Thymus (tissue), 14 donors: ENCODE data around the gene C1QB. TPM values are rescaled to one million over a fixed set of nuclear protein-coding genes. Genes with fewer than 3 reads are reported as not detected.

Experiments used
- DNase-seq, 9 donors: peaks; one replicate each; pipeline ENCODE4 v3.0.0-alpha.2; 2013; ENCODE audit warnings: low spot score in 9 of 9, low read depth in 6 of 9, missing footprints in 1 of 9
- H3K27ac ChIP-seq, 2 donors: one replicate each; pipeline ENCODE4 v1.5.1; 2013; ENCODE audit warnings: control low read depth in 1 of 2, low read depth in 1 of 2, low read length in 1 of 2, mild to moderate bottlenecking in 1 of 2, moderate library complexity in 1 of 2
- H3K27me3 ChIP-seq, 2 donors: one replicate each; pipeline ENCODE4 v1.5.1; 2013; ENCODE audit warnings: low read length in 1 of 2; ENCODE audit not compliant: control insufficient read depth in 2 of 2, insufficient read depth in 1 of 2
- H3K36me3 ChIP-seq, 2 donors: one replicate each; pipeline ENCODE4 v1.5.1; 2013; ENCODE audit warnings: low read length in 1 of 2, mild to moderate bottlenecking in 1 of 2, moderate library complexity in 1 of 2; ENCODE audit not compliant: control insufficient read depth in 2 of 2, insufficient read depth in 2 of 2
- H3K4me1 ChIP-seq, 2 donors: one replicate each; pipeline ENCODE4 v1.5.1; 2013; ENCODE audit warnings: low read length in 2 of 2; ENCODE audit not compliant: control insufficient read depth in 2 of 2, insufficient read depth in 2 of 2
- H3K4me3 ChIP-seq, 2 donors: one replicate each; pipeline ENCODE4 v1.5.1; 2013; ENCODE audit warnings: low read length in 2 of 2, control low read depth in 1 of 2, mild to moderate bottlenecking in 1 of 2
- H3K9me3 ChIP-seq, 2 donors: one replicate each; pipeline ENCODE4 v1.5.1; 2013; ENCODE audit warnings: low read length in 1 of 2, mild to moderate bottlenecking in 1 of 2; ENCODE audit not compliant: control insufficient read depth in 2 of 2, insufficient read depth in 1 of 2
- WGBS: extraction: QIAGEN DNeasy Blood & Tissue Kit; methylation state at CpG from one replicate; pipeline ENCODE4 v1.1.7; 2013; 5-methylcytosine and 5-hydroxymethylcytosine counted together
- long read RNA-seq, 10 donors: transcript quantifications; one replicate each; lab custom pipeline, GENCODE V29; 2026
- polyA plus RNA-seq: library from polyadenylated mRNA; stranded (reverse); fragments of 200-250 nt; gene quantifications from one replicate; pipeline ENCODE4 v1.2.3, GENCODE V29; 2013
- total RNA-seq: library from RNA; stranded (reverse); fragments of 120-200 nt; gene quantifications from one replicate; pipeline ENCODE4 v1.2.4, GENCODE V29; 2013
- donor health status: healthy.

Gene C1QB, protein sequence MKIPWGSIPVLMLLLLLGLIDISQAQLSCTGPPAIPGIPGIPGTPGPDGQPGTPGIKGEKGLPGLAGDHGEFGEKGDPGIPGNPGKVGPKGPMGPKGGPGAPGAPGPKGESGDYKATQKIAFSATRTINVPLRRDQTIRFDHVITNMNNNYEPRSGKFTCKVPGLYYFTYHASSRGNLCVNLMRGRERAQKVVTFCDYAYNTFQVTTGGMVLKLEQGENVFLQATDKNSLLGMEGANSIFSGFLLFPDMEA
- 118 TPM for total RNA-seq
- polyA plus RNA-seq, result 159 TPM
- long read RNA-seq, donor 1, transcript C1QB-203 (3 exons, 1,254 nt), result major isoform, 5 of 5 reads
- long read RNA-seq, donor 1, partial matches to known transcripts, result 0 of 5 reads
- long read RNA-seq, donor 1, other reads (novel, unspliced or antisense), result 0 of 5 reads
- long read RNA-seq, donor 2, transcript C1QB-203 (3 exons, 1,254 nt), result major isoform, 37 of 47 reads
- long read RNA-seq, donor 2, partial matches to known transcripts, result 10 of 47 reads
- long read RNA-seq, donor 2, other reads (novel, unspliced or antisense), result 0 of 47 reads
- long read RNA-seq, donor 3, transcript C1QB-203 (3 exons, 1,254 nt), result major isoform, 70 of 96 reads
- long read RNA-seq, donor 3, partial matches to known transcripts, result 25 of 96 reads
- long read RNA-seq, donor 3, other reads (novel, unspliced or antisense), result 0 of 96 reads
- long read RNA-seq, donor 4, transcript C1QB-203 (3 exons, 1,254 nt), result major isoform, 48 of 61 reads
- long read RNA-seq, donor 4, partial matches to known transcripts, result 11 of 61 reads
- long read RNA-seq, donor 4, other reads (novel, unspliced or antisense), result 0 of 61 reads
- long read RNA-seq, donor 5, transcript C1QB-203 (3 exons, 1,254 nt), result major isoform, 97 of 142 reads
- long read RNA-seq, donor 5, partial matches to known transcripts, result 44 of 142 reads
- long read RNA-seq, donor 5, other reads (novel, unspliced or antisense), result 0 of 142 reads
- long read RNA-seq, donor 6, transcript C1QB-203 (3 exons, 1,254 nt), result major isoform, 30 of 35 reads
- long read RNA-seq, donor 6, partial matches to known transcripts, result 5 of 35 reads
- long read RNA-seq, donor 6, other reads (novel, unspliced or antisense), result 0 of 35 reads
- long read RNA-seq, donor 7, transcript C1QB-203 (3 exons, 1,254 nt), result major isoform, 36 of 41 reads
- long read RNA-seq, donor 7, partial matches to known transcripts, result 5 of 41 reads
- long read RNA-seq, donor 7, other reads (novel, unspliced or antisense), result 0 of 41 reads
- long read RNA-seq, donor 8, transcript C1QB-203 (3 exons, 1,254 nt), result major isoform, 25 of 25 reads
- long read RNA-seq, donor 8, partial matches to known transcripts, result 0 of 25 reads
- long read RNA-seq, donor 8, other reads (novel, unspliced or antisense), result 0 of 25 reads
- long read RNA-seq, donor 9, transcript C1QB-203 (3 exons, 1,254 nt), result major isoform, 21 of 29 reads
- long read RNA-seq, donor 9, partial matches to known transcripts, result 6 of 29 reads
- long read RNA-seq, donor 9, other reads (novel, unspliced or antisense), result 0 of 29 reads
- long read RNA-seq, donor 10, transcript C1QB-203 (3 exons, 1,254 nt), result major isoform, 37 of 52 reads
- long read RNA-seq, donor 10, partial matches to known transcripts, result 13 of 52 reads
- long read RNA-seq, donor 10, other reads (novel, unspliced or antisense), result 0 of 52 reads

DNA sequence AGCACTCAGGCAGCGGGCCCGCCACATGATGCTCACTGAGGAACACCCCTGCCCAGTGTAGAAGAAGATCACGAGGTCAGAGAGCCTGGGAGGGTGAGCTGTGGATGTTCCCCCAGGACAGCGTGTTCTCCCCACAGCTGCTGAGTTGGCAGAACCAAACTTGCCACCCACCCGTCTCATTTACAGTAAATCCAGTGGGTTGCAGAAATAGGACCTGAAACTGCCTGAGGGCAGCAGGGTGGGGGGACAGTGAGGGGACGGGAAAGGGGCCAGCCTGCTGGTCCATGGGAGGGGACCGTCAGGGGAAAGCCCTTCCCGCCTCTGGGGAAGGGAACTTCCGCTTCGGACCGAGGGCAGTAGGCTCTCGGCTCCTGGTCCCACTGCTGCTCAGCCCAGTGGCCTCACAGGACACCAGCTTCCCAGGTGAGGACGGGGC lies at the start of gene C1QB:
Gene C1QB, plus strand, starts transcription at position 356 of the 436 bp plus-strand sequence. CDS start 6,227 bp downstream, outside the sequence.
- WGBS, result 89% methylated on average over 13 of the region's 13 CpGs
- Histone ChIP-seq H3K4me1 (no peaks in the 10 kb centered on the region), H3K9me3 (no peaks in the 10 kb centered on the region), H3K4me3 (no peak within 1 kb of the TSS), H3K27ac (no peak within 1 kb of the TSS), H3K27me3 (peaks cover 0 to 3% of the 10 kb centered on the region in 2 donors), H3K36me3 (no peaks in the 10 kb centered on the region)
- no peak for DNase-seq

DNA sequence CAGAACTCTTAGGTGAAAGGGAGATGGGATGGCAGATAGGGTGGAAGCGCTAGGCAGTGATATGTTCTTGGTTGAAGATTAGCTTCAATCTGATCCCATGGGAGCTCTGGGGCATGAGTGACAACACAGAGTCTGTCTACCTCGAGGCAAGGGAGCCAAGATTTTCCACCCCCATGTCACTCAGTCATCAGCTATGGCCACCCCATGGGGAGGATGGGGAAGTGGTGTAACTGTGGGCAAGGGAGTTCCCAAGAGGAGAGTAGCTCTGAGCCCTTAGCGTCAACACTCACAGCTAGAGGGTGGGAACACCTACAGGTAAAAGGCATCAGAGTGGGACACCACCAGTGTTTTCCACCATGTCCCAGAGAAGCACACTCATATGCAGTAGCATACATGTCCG lies 46.9 kb upstream of the C1QB start:
- no peak for DNase-seq
- Histone ChIP-seq H3K27me3 (peaks cover 0 to 9% of the 10 kb centered on the region in 2 donors), H3K4me1 (no peaks in the 10 kb centered on the region), H3K4me3 (no peak overlapping the region), H3K27ac (no peak overlapping the region), H3K36me3 (no peaks in the 10 kb centered on the region), H3K9me3 (no peaks in the 10 kb centered on the region)
- WGBS, result 68% methylated on average over 4 of the region's 4 CpGs

DNA sequence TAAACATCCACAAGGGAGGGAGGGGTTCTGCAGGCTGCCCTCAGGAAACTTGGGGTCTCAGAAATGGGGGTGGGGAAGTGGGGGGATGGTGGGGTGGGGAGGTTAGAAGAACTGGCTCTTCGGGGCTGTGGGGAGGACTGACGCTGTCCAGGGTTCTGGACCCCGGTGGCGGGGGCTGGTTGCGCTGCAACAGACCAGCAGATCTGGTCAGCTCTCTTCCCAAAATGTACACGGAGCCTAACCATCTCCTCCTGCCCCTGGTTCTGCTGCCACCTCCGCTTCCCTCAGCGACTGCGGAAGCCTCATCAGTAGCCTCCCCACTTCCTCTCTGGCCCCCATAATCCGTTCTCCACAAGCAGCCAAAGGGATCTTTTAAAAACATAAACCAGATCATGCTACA lies 45.9 kb upstream of the C1QB start:
- WGBS, result 12% methylated on average over 10 of the region's 10 CpGs
- Histone ChIP-seq H3K36me3 (no peaks in the 10 kb centered on the region), H3K27me3 (peaks cover 0 to 9% of the 10 kb centered on the region in 2 donors), H3K9me3 (no peaks in the 10 kb centered on the region), H3K4me1 (no peaks in the 10 kb centered on the region), H3K4me3 (no peak overlapping the region), H3K27ac (no peak overlapping the region)
- no peak for DNase-seq

DNA sequence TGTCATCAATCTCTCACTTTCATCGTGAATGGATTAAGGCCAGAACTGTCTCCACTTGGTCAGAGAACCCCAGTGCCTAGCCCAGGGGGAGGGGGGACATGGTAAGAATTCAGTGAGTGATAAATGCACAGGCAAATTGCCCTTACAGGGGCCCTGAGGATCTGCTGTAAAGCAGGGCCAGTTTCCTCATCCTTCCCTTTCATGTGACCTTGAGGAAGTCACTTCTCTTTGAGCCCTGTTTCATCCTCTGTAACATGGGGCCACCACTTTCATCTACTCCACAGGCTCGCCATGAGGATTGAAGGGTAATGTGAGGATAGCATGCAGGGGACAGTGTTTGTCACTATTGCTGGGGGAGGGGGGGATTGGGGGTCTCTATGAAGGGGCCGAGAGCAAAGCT lies 44.7 kb upstream of the C1QB start:
- H3K27me3 ChIP-seq, result peaks cover 0 to 7% of the 10 kb centered on the region in 2 donors

DNA sequence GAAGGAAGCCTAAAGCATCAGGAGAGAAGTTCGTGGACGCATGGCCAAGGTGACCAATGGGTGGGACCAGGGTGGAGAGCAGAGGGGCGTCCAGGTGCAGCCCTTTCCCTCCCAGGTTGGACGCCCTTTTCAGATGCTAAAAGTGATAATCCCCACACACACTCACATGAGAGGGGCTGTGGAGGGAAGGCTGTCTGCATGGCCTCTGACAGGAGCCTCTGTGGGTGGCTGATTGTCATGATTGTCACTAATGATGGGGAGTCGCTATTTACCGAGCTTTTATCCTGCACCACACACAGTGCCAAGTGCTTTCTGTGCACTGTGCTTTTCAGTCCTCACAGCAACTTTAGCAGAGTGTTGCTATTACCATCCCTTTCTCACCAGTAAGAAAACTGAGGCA lies 43.7 kb upstream of the C1QB start:
- Histone ChIP-seq H3K27ac (no peak overlapping the region), H3K36me3 (no peaks in the 10 kb centered on the region), H3K4me3 (no peak overlapping the region), H3K4me1 (no peaks in the 10 kb centered on the region), H3K9me3 (no peaks in the 10 kb centered on the region), H3K27me3 (peaks cover 0 to 7% of the 10 kb centered on the region in 2 donors)
- DNase-seq, result no peak
- WGBS, result 21% methylated on average over 6 of the region's 6 CpGs

More for the DNA sequence above, 44.7 kb upstream of the C1QB start:
- Histone ChIP-seq H3K9me3 (no peaks in the 10 kb centered on the region), H3K4me3 (no peak overlapping the region), H3K4me1 (no peaks in the 10 kb centered on the region), H3K36me3 (no peaks in the 10 kb centered on the region), H3K27ac (no peak overlapping the region)
- WGBS, result 74% methylated on average over 3 of the region's 3 CpGs
- DNase-seq, result no peak

DNA sequence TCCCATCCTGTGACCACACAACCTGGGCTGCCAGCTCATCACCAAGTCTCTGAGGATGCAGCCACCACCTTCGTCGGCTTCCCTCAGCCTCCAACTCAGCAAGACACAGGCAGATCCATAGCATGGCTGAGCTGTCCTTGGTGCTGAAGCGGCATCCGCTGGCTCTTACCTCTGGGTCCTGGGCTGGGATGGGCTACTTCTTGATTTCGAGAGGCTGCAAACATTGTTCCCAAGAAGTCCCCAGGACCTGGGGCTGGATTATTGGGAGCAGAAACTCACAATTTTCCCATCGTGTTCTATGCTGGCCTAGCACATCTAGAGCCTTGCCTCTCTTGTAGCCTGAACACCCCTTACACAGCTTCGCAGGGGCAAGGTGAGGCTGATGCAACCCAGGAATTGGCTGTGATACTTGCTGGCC lies 41.5 kb upstream of the C1QB start:
- Histone ChIP-seq H3K27ac (no peak overlapping the region), H3K4me1 (no peaks in the 10 kb centered on the region), H3K27me3 (peaks cover 0 to 7% of the 10 kb centered on the region in 2 donors), H3K36me3 (no peaks in the 10 kb centered on the region), H3K9me3 (no peaks in the 10 kb centered on the region), H3K4me3 (no peak overlapping the region)
- peak; percentile 8 to 62 (median 27) for DNase-seq
- WGBS, result 23% methylated on average over 7 of the region's 7 CpGs

DNA sequence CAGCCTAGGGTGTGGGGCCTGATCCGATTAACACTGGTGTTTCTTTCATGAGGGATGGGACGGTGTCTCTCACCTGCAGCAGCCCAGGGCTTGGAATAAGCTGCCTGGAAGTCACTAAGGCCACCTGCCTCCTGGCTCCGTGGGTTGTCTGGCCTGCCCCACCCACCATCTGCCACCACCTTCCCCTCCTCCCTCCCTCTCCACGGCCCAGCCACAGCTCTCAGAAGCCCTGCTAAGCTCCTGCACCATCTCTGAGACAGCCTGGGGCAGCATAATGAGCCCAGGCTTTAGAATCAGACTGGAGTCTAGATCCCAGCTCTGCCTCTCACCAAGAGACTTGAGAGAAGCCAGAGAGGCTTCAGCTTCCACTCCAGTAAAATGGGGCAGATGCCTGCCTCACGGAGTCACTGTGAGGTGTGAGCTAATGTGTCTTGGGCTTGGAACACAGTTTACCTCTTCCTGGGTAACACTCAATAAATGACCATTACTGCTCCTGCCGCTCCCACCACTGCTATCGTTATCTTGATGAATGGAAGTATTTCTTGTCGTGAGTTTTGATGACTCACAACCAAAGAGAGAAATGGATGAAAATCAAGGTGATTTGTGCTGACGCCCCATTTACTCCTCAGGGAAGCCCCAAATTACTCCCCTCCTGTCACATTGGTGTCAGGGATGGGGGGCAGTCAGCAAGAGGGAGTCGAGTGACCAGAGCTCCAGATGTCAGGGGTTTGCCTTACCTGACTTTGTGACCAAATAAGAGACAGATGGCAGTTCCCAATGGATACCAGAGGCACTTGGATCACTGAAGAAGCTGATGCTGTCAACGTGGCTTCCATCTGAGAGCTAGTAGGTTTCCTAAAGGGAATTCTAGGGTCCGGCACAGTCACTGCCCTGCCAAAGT lies 40.1 kb upstream of the C1QB start:
- no peak for DNase-seq
- WGBS, result 63% methylated on average over 12 of the region's 12 CpGs
- H3K4me3 ChIP-seq, result no peak overlapping the region

More for the DNA sequence above, 40.1 kb upstream of the C1QB start:
- no peaks in the 10 kb centered on the region for H3K9me3 ChIP-seq
- no peaks in the 10 kb centered on the region for H3K36me3 ChIP-seq
- H3K4me1 ChIP-seq, result no peaks in the 10 kb centered on the region
- H3K27me3 ChIP-seq, result peaks cover 0 to 9% of the 10 kb centered on the region in 2 donors
- no peak overlapping the region for H3K27ac ChIP-seq
